Vagina (tissue), 2 donors: ENCODE data around the gene CRHR1. TPM values are rescaled to one million over a fixed set of nuclear protein-coding genes. Genes with fewer than 3 reads are reported as not detected.

Experiments
- DNase-seq, 2 donors: peaks; one replicate each; pipeline ENCODE4 v3.0.0-alpha.2; 2017; ENCODE audit errors: extremely low spot score in 2 of 2
- H3K27ac ChIP-seq: fragments of 200-600 bp; sonication (generic); one replicate; pipeline ENCODE4 v1.5.1; 2019
- H3K27me3 ChIP-seq: fragments of 200-600 bp; sonication (generic); one replicate; pipeline ENCODE4 v1.5.1; 2019
- H3K36me3 ChIP-seq, 2 donors: fragments of 200-600 bp; sonication (generic); one replicate each; pipeline ENCODE4 v1.5.1; 2017 to 2019
- H3K4me1 ChIP-seq: fragments of 200-600 bp; sonication (generic); one replicate; pipeline ENCODE4 v1.5.1; 2019
- H3K4me3 ChIP-seq, 2 donors: fragments of 200-600 bp; sonication (generic); 1 replicate in 1 of 2; 2 replicates in 1 of 2; pipeline ENCODE4 v1.5.1; 2016 to 2019
- H3K9me3 ChIP-seq: fragments of 200-600 bp; sonication (generic); one replicate; pipeline ENCODE4 v1.5.1; 2019
- POLR2A ChIP-seq, 2 donors: fragments of 450-650 bp; IDR thresholded peaks; one replicate each; pipeline ENCODE4 v1.6.1; 2017; ENCODE audit warnings: antibody characterized with exemption in 2 of 2, mild to moderate bottlenecking in 2 of 2, moderate library complexity in 2 of 2
- POLR2AphosphoS5 ChIP-seq, 2 donors: sonication (generic); formaldehyde crosslinking; IDR thresholded peaks; one replicate each; pipeline ENCODE4 v1.9.0; 2017; ENCODE audit warnings: antibody characterized with exemption in 2 of 2, mild to moderate bottlenecking in 2 of 2, low read depth in 1 of 2; ENCODE audit not compliant: insufficient read depth in 1 of 2
- intact Hi-C: fragments of 100-400 bp; cut with DNase I; formaldehyde crosslinking; loops from one replicate; pipeline ENCODE4 v1.15.1; 2023
- total RNA-seq: library from RNA; depleted of rRNA; stranded (reverse); fragments of >200 nt; gene quantifications from one replicate; pipeline ENCODE4 v1.2.3, GENCODE V29; 2016
- TF ChIP-seq, protein P1 (sequence below), 3 experiments: fragments of 450-650 bp in 2 of 3; fragments of 200-600 bp in 1 of 3; sonication (generic) in 1 of 3; IDR thresholded peaks; one replicate each; pipeline ENCODE4 v1.5.1; 2017 to 2019; ENCODE audit warnings: antibody characterized with exemption in 3 of 3, mild to moderate bottlenecking in 2 of 3, moderate library complexity in 2 of 3

CRHR1 gene
- total RNA-seq, 1 donor from 2014 or later, result 4.2 TPM

DNA sequence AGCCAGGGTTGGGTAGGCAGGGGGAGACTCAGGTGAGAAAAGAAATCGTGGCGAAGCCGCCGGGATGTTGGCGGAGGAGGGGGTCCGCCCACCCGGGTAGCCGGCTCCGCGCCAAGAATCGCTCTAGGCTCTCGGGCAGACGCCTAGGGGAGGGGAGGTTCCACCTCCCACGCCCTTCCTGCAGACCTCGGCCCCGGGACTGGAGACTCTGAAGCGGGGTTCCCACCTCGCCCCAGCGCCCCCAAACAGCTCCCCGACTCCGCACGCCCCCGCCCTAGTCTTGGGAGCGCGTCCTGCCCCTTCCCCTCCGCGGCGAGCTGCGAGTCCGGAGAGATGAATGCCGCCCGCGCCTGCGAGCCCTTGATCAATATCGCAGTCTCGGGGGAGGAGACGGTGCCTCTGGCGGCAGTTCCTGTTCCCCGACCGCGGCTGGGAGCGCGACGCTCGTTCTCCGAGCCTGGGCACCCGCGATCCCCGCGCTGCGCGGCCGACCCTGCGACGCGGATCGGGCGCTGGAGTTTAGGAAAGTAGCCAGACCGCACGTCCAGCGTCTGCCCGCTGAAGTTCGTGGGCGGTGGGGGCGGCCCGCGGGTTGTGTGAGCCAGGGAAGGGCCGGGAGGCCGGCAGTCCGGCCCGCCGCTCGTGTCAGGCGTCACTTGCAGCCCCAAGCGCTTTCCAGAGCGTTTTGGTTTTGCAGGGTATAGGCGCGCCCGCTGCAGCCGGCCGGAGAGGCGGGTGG lies 790 bp downstream of the CRHR1 start:
- TF ChIP-seq POLR2AphosphoS5 (IDR thresholded peaks at IDR 0.05; ENCODE audit: insufficient read depth in 1 of 2, low read depth in 1 of 2) (no peak), POLR2A (IDR thresholded peaks at IDR 0.05) (no peak)
- TF ChIP-seq, protein P1, sequence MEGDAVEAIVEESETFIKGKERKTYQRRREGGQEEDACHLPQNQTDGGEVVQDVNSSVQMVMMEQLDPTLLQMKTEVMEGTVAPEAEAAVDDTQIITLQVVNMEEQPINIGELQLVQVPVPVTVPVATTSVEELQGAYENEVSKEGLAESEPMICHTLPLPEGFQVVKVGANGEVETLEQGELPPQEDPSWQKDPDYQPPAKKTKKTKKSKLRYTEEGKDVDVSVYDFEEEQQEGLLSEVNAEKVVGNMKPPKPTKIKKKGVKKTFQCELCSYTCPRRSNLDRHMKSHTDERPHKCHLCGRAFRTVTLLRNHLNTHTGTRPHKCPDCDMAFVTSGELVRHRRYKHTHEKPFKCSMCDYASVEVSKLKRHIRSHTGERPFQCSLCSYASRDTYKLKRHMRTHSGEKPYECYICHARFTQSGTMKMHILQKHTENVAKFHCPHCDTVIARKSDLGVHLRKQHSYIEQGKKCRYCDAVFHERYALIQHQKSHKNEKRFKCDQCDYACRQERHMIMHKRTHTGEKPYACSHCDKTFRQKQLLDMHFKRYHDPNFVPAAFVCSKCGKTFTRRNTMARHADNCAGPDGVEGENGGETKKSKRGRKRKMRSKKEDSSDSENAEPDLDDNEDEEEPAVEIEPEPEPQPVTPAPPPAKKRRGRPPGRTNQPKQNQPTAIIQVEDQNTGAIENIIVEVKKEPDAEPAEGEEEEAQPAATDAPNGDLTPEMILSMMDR (IDR thresholded peaks at IDR 0.05), result no peak
- Histone ChIP-seq H3K36me3 (no peaks in the 10 kb centered on the region), H3K4me3 (peak overlapping the region; percentile 45 to 67), H3K27ac (no peak overlapping the region), H3K9me3 (no peaks in the 10 kb centered on the region), H3K4me1 (peaks cover 45% of the 10 kb centered on the region), H3K27me3 (no peaks in the 10 kb centered on the region)
- intact Hi-C loops, result no loop called here
- no peak for DNase-seq

GRCh38 chr17:45785480-45786193 lies 1.5 kb downstream of the CRHR1 start:
- TF ChIP-seq, protein P1 (IDR thresholded peaks at IDR 0.05), result no peak
- TF ChIP-seq POLR2A (IDR thresholded peaks at IDR 0.05), result no peak
- no peak for TF ChIP-seq POLR2AphosphoS5 (IDR thresholded peaks at IDR 0.05; ENCODE audit: insufficient read depth in 1 of 2, low read depth in 1 of 2)
- Histone ChIP-seq H3K27ac (no peak overlapping the region), H3K4me3 (peak overlapping the region; percentile 45 to 67), H3K4me1 (peaks cover 52% of the 10 kb centered on the region), H3K27me3 (no peaks in the 10 kb centered on the region), H3K36me3 (no peaks in the 10 kb centered on the region), H3K9me3 (no peaks in the 10 kb centered on the region)
- intact Hi-C loops, result no loop called here
- DNase-seq, result no peak

DNA sequence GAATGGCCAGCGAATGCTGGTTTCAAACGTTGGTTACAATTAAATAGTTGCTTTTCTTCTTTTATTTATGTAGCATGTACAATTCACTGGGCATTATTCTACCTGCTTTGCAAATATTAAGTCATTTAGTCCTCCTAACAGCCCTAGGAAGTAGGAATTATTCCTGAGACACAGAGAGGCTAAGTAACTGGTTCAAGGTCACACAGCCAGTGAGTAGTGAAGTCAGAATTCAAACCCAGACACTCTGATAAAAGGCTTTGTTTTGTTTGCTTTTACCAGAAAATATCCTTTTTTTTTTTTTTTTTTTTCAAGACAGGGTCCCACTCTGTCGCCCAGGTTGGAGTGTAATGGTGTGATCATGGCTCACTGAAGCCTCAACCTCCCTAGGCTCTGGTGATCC lies 2.2 kb downstream of the CRHR1 start:
- intact Hi-C loops, result no loop called here
- Histone ChIP-seq H3K9me3 (no peaks in the 10 kb centered on the region), H3K4me1 (peaks cover 59% of the 10 kb centered on the region), H3K27ac (no peak overlapping the region), H3K4me3 (no peak overlapping the region), H3K27me3 (no peaks in the 10 kb centered on the region), H3K36me3 (no peaks in the 10 kb centered on the region)
- DNase-seq, result no peak
- TF ChIP-seq, protein P1 (IDR thresholded peaks at IDR 0.05), result no peak
- TF ChIP-seq POLR2A (IDR thresholded peaks at IDR 0.05), result no peak
- TF ChIP-seq POLR2AphosphoS5 (IDR thresholded peaks at IDR 0.05; ENCODE audit: insufficient read depth in 1 of 2, low read depth in 1 of 2), result no peak

DNA sequence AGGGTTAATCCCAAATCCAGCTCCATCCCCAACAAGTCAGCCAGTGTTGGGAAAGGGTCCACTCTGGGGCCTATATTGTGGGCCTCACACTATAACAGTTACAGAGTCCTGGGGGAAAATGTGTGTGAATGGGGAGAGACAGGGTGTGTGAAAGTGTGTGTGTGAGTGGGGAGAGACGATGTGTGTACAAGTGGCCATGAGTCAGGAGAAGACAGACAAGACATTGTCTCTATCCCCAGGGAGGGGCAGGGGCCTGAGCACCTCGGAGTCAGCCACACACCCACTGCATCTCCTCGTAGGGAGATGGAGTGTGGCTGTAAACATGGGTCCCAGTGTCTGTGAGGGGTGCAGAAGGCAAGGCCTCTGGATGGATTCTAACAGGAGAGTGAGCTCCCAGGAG lies 2.9 kb downstream of the CRHR1 start:
- no peak overlapping the region for H3K4me3 ChIP-seq
- no peak for TF ChIP-seq POLR2A (IDR thresholded peaks at IDR 0.05)
- TF ChIP-seq, protein P1 (IDR thresholded peaks at IDR 0.05), result no peak
- no peak for TF ChIP-seq POLR2AphosphoS5 (IDR thresholded peaks at IDR 0.05; ENCODE audit: insufficient read depth in 1 of 2, low read depth in 1 of 2)
- no peaks in the 10 kb centered on the region for H3K27me3 ChIP-seq
- H3K4me1 ChIP-seq, result peaks cover 56% of the 10 kb centered on the region
- intact Hi-C loops, result no loop called here
- H3K27ac ChIP-seq, result no peak overlapping the region
- no peak for DNase-seq
- H3K36me3 ChIP-seq, result no peaks in the 10 kb centered on the region
- H3K9me3 ChIP-seq, result no peaks in the 10 kb centered on the region

DNA sequence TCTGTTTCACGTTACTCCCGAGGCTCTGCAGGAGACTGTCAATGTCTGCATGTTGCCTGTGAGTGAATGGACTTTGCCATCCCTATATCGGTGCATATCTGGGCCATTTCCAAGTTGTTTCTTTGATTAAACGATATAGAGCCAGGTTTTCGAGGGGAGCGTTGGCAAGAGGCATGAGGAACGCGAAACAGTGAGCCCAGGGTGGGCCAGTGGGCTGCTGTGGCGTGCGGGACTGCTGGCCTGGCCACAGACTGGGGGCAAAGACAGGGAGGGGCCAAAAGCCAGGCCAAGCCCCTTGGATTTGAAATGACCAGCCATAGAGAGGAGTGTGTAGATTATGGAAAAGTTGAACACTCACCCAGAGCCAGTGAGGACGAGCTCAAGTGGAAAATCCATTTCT lies 3.5 kb downstream of the CRHR1 start:
- Histone ChIP-seq H3K4me3 (no peak overlapping the region), H3K27ac (no peak overlapping the region), H3K36me3 (no peaks in the 10 kb centered on the region), H3K4me1 (peaks cover 53% of the 10 kb centered on the region), H3K9me3 (no peaks in the 10 kb centered on the region), H3K27me3 (no peaks in the 10 kb centered on the region)
- no peak for TF ChIP-seq POLR2A (IDR thresholded peaks at IDR 0.05)
- no peak for TF ChIP-seq POLR2AphosphoS5 (IDR thresholded peaks at IDR 0.05; ENCODE audit: insufficient read depth in 1 of 2, low read depth in 1 of 2)
- TF ChIP-seq, protein P1 (IDR thresholded peaks at IDR 0.05), result no peak
- intact Hi-C loops, result no loop called here
- no peak for DNase-seq
